Measurements from ENCODE around the gene S100A1.
"Not testable (repeated sequence)": the region's sequence is repeated elsewhere in the genome, so short reads cannot be mapped to it uniquely, and the experiment has no call there.

Gene S100A1

GRCh38 chr1:153663211-153663610 is 35.0 kb downstream of the S100A1 start:
- H3K9me2 ChIP-seq (replicated peaks; ENCODE audit: low read depth, low read length), result no peaks in the 10 kb centered on the region
- H3K9me3 ChIP-seq (ENCODE audit: insufficient read depth, low read depth, low read length), result no peaks in the 10 kb centered on the region
- peaks cover 76% of the 10 kb centered on the region for H4K20me1 ChIP-seq (ENCODE audit: insufficient read depth, low read length, poor library complexity, severe bottlenecking)
- H2AFZ ChIP-seq (ENCODE audit: low read length), result no peak overlapping the region
- H3K27me3 ChIP-seq (ENCODE audit: insufficient read depth, low read length, poor library complexity, severe bottlenecking), result no peaks in the 10 kb centered on the region
- H3K4me2 ChIP-seq (ENCODE audit: low read depth, low read length, poor library complexity, severe bottlenecking), result no peak overlapping the region
- H3K79me2 ChIP-seq (ENCODE audit: insufficient read depth, low read length), result peaks cover 80% of the 10 kb centered on the region
- no peak overlapping the region for H3K9ac ChIP-seq (ENCODE audit: low read depth, low read length, poor library complexity, severe bottlenecking)
- peaks cover 24% of the 10 kb centered on the region for H3F3A ChIP-seq (ENCODE audit: low read depth)
- H3K4me3 ChIP-seq (ENCODE audit: low read length, poor library complexity, severe bottlenecking), result no peak overlapping the region
- peaks cover 19% of the 10 kb centered on the region for H3K4me1 ChIP-seq (ENCODE audit: insufficient read depth, low read length, poor library complexity, severe bottlenecking)
- TF ChIP-seq CTCF (conservative IDR thresholded peaks at IDR 0.05; ENCODE audit: low read length) (no peak), EZH2phosphoT487 (IDR thresholded peaks at IDR 0.05; ENCODE audit: borderline replicate concordance) (no peak)
- H3K36me3 ChIP-seq (ENCODE audit: insufficient read depth, low read length), result peaks cover 74% of the 10 kb centered on the region

- Histone ChIP-seq H4K20me1 (ENCODE audit: insufficient read depth, low read length, poor library complexity, severe bottlenecking) (peaks cover 80% of the 10 kb centered on the region), H3K9me2 (replicated peaks; ENCODE audit: low read depth, low read length) (no peaks in the 10 kb centered on the region), H3F3A (ENCODE audit: low read depth) (peaks cover 18% of the 10 kb centered on the region), H3K4me1 (ENCODE audit: insufficient read depth, low read length, poor library complexity, severe bottlenecking) (peaks cover 35% of the 10 kb centered on the region), H2AFZ (ENCODE audit: low read length) (no peak overlapping the region), H3K79me2 (ENCODE audit: insufficient read depth, low read length) (peaks cover 82% of the 10 kb centered on the region), H3K9ac (ENCODE audit: low read depth, low read length, poor library complexity, severe bottlenecking) (peak overlapping the region; percentile 50), H3K4me2 (ENCODE audit: low read depth, low read length, poor library complexity, severe bottlenecking) (peak overlapping the region; percentile 100), H3K9me3 (ENCODE audit: insufficient read depth, low read depth, low read length) (no peaks in the 10 kb centered on the region), H3K36me3 (ENCODE audit: insufficient read depth, low read length) (peaks cover 69% of the 10 kb centered on the region), H3K27me3 (ENCODE audit: insufficient read depth, low read length, poor library complexity, severe bottlenecking) (peaks cover 8% of the 10 kb centered on the region), H3K4me3 (ENCODE audit: low read length, poor library complexity, severe bottlenecking) (peak overlapping the region; percentile 99)
- no peak for TF ChIP-seq EZH2phosphoT487 (IDR thresholded peaks at IDR 0.05; ENCODE audit: borderline replicate concordance)
- TF ChIP-seq CTCF (conservative IDR thresholded peaks at IDR 0.05; ENCODE audit: low read length), result no peak
These were observed 39.2 kb downstream of the S100A1 start for GRCh38 chr1:153667439-153667838.

GRCh38 chr1:153668672-153669071 is 40.4 kb downstream of the S100A1 start:
- H3K9me2 ChIP-seq (replicated peaks; ENCODE audit: low read depth, low read length); H3K27me3 ChIP-seq (ENCODE audit: insufficient read depth, low read length, poor library complexity, severe bottlenecking); H2AFZ ChIP-seq (ENCODE audit: low read length); H3F3A ChIP-seq (ENCODE audit: low read depth); H3K9me3 ChIP-seq (ENCODE audit: insufficient read depth, low read depth, low read length): not testable (repeated sequence)
- Histone ChIP-seq H4K20me1 (ENCODE audit: insufficient read depth, low read length, poor library complexity, severe bottlenecking) (peaks cover 69% of the 10 kb centered on the region), H3K79me2 (ENCODE audit: insufficient read depth, low read length) (peaks cover 71% of the 10 kb centered on the region), H3K9ac (ENCODE audit: low read depth, low read length, poor library complexity, severe bottlenecking) (peak overlapping the region; percentile 100), H3K4me2 (ENCODE audit: low read depth, low read length, poor library complexity, severe bottlenecking) (peak overlapping the region; percentile 100), H3K4me3 (ENCODE audit: low read length, poor library complexity, severe bottlenecking) (peak overlapping the region; percentile 99), H3K4me1 (ENCODE audit: insufficient read depth, low read length, poor library complexity, severe bottlenecking) (peaks cover 35% of the 10 kb centered on the region), H3K36me3 (ENCODE audit: insufficient read depth, low read length) (peaks cover 57% of the 10 kb centered on the region)

- peaks cover 9% of the 10 kb centered on the region for H3F3A ChIP-seq (ENCODE audit: low read depth)
- H4K20me1 ChIP-seq (ENCODE audit: insufficient read depth, low read length, poor library complexity, severe bottlenecking), result peaks cover 61% of the 10 kb centered on the region
- H3K4me2 ChIP-seq (ENCODE audit: low read depth, low read length, poor library complexity, severe bottlenecking), result peak overlapping the region; percentile 100
- H3K36me3 ChIP-seq (ENCODE audit: insufficient read depth, low read length), result peaks cover 47% of the 10 kb centered on the region
- H3K9me3 ChIP-seq (ENCODE audit: insufficient read depth, low read depth, low read length), result no peaks in the 10 kb centered on the region
- TF ChIP-seq EZH2phosphoT487 (IDR thresholded peaks at IDR 0.05; ENCODE audit: borderline replicate concordance) (no peak), CTCF (conservative IDR thresholded peaks at IDR 0.05; ENCODE audit: low read length) (no peak)
- H3K79me2 ChIP-seq (ENCODE audit: insufficient read depth, low read length), result peaks cover 62% of the 10 kb centered on the region
- no peak overlapping the region for H2AFZ ChIP-seq (ENCODE audit: low read length)
- H3K4me3 ChIP-seq (ENCODE audit: low read length, poor library complexity, severe bottlenecking), result peak overlapping the region; percentile 99
- peak overlapping the region; percentile 100 for H3K9ac ChIP-seq (ENCODE audit: low read depth, low read length, poor library complexity, severe bottlenecking)
- H3K27me3 ChIP-seq (ENCODE audit: insufficient read depth, low read length, poor library complexity, severe bottlenecking), result peaks cover 8% of the 10 kb centered on the region
- H3K9me2 ChIP-seq (replicated peaks; ENCODE audit: low read depth, low read length), result no peaks in the 10 kb centered on the region
- peaks cover 35% of the 10 kb centered on the region for H3K4me1 ChIP-seq (ENCODE audit: insufficient read depth, low read length, poor library complexity, severe bottlenecking)
These were observed 41.4 kb downstream of the S100A1 start for GRCh38 chr1:153669606-153670005.

Measured in Loucy (cell line).